Spleen (tissue), 11 donors: ENCODE results near the gene DNAH14. TPM values are rescaled to one million over a fixed set of nuclear protein-coding genes. Genes with fewer than 3 reads are reported as not detected.

Experiments used
- DNase-seq: peaks from one replicate; pipeline ENCODE4 v3.0.0-alpha.2; 2020
- H3K27ac ChIP-seq, 8 donors: fragments of 200-600 bp; sonication (generic) in 7 of 8; 1 replicate in 4 of 8; 2 replicates in 4 of 8; pipeline versions ENCODE4 v1.5.0 to v1.8.0; 2016 to 2021; ENCODE audit warnings: inconsistent platforms in 4 of 8, mild to moderate bottlenecking in 4 of 8, moderate library complexity in 1 of 8
- H3K27me3 ChIP-seq, 7 donors: fragments of 200-600 bp; sonication (generic) in 6 of 7; replicated peaks in 1 of 7; 1 replicate in 4 of 7; 2 replicates in 3 of 7; pipeline versions ENCODE4 v1.5.0 to v1.8.0; 2016 to 2021; ENCODE audit warnings: inconsistent platforms in 3 of 7, mild to moderate bottlenecking in 1 of 7
- H3K36me3 ChIP-seq, 6 donors: fragments of 200-600 bp; sonication (generic) in 5 of 6; 1 replicate in 4 of 6; 2 replicates in 2 of 6; pipeline versions ENCODE4 v1.5.0 to v1.8.0; 2016 to 2021; ENCODE audit warnings: inconsistent platforms in 2 of 6
- H3K4me1 ChIP-seq, 6 donors: fragments of 200-600 bp; sonication (generic) in 5 of 6; 1 replicate in 3 of 6; 2 replicates in 3 of 6; pipeline versions ENCODE4 v1.5.0 to v1.8.0; 2016 to 2021; ENCODE audit warnings: inconsistent platforms in 3 of 6
- H3K4me3 ChIP-seq, 8 donors: fragments of 200-600 bp; sonication (generic) in 7 of 8; 1 replicate in 4 of 8; 2 replicates in 4 of 8; pipeline versions ENCODE4 v1.5.0 to v1.8.0; 2016 to 2021; ENCODE audit warnings: inconsistent platforms in 4 of 8, mild to moderate bottlenecking in 4 of 8, moderate library complexity in 2 of 8
- H3K9me3 ChIP-seq, 8 donors: fragments of 200-600 bp; sonication (generic) in 7 of 8; 1 replicate in 4 of 8; 2 replicates in 4 of 8; pipeline versions ENCODE4 v1.5.0 to v1.8.0; 2016 to 2021; ENCODE audit warnings: inconsistent platforms in 4 of 8
- POLR2A ChIP-seq, 3 donors: fragments of 450-650 bp; IDR thresholded peaks; one replicate each; pipeline ENCODE4 v1.5.1; 2017; ENCODE audit warnings: antibody characterized with exemption in 3 of 3, mild to moderate bottlenecking in 1 of 3
- POLR2AphosphoS5 ChIP-seq, 3 donors: sonication (generic); formaldehyde crosslinking; IDR thresholded peaks; one replicate each; pipeline ENCODE4 v1.5.1; 2017; ENCODE audit warnings: antibody characterized with exemption in 3 of 3
- WGBS, 5 donors: extraction: QIAGEN DNeasy Blood & Tissue Kit in 3 of 5; methylation state at CpG; one replicate each; pipeline versions ENCODE4 v1.1.5 to v1.1.7; 2013 to 2018; 5-methylcytosine and 5-hydroxymethylcytosine counted together
- intact Hi-C: fragments of 100-400 bp; cut with DNase I; formaldehyde crosslinking; loops from one replicate; pipeline ENCODE4 v1.15.0; 2023; ENCODE audit warnings: low total_unique reads
- polyA plus RNA-seq, 3 donors: library from polyadenylated mRNA; stranded (reverse); fragments of 200-250 nt; gene quantifications; one replicate each; pipeline ENCODE4 v1.2.1, GENCODE V29; 2013
- total RNA-seq, 7 donors: library from RNA; depleted of rRNA in 3 of 7; stranded (reverse); fragments of >200 nt in 3 of 7; fragmentation: NEBNext Ultra II Directional in 4 of 7; extraction: Animal tissue kit (Norgen Biotek cat#: 25700) in 4 of 7; gene quantifications; one replicate each; pipeline versions ENCODE4 v1.1.0 to v1.2.1, GENCODE V29; 2016 to 2021
- TF ChIP-seq, protein P1 (sequence below), 11 experiments: fragments of 200-600 bp in 7 of 11; fragments of 450-650 bp in 4 of 11; sonication (generic) in 4 of 11; IDR thresholded peaks in 8 of 11; conservative IDR thresholded peaks in 3 of 11; 1 replicate in 7 of 11; 2 replicates in 4 of 11; pipeline versions ENCODE4 v1.4.0 to v1.8.0; 2016 to 2021; ENCODE audit warnings: antibody characterized with exemption in 11 of 11, inconsistent platforms in 4 of 11, mild to moderate bottlenecking in 1 of 11
- donor health status: healthy with polysubstance abuse.
- donor health status: DM: no; HTN: no; CAD: no; lungs with moderate emphysema.
- donor health status: DM: no; HTN: no; CAD: no.
- donor health status: Bipolar disorder and iron deficiency.
- donor health status: healthy.
- donor health status: DM: no; HTN: no; CAD: no.
- donor health status: DM: yes; HTN: yes; CAD: no.

The DNAH14 gene
- total and polyA plus RNA-seq, 10 donors, result 0.70 to 6.4 (median 4.8) TPM

DNA sequence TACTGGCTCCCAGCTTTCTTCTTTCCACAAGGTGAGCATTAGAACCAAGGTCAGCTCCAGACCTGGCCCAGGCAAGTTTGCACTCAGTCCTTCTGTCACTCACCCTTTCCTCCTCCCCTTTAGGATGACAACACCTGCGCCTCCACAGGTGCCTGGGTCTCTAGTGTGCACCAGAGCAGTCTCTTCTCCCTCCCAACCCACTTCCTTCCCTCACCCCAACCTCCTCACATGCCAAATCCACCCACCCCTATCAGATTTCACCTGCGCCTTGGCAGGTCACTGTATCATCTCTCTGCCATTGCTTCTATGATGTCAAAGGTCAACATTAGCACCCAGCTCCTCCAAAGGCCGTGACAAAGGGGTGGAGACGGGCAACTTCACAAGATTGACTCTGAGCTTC, 460.4 kb downstream of the DNAH14 start:
- intact Hi-C loops, result no loop called here
- 83 to 96% (median 86%) methylated on average over 4 of the region's 4 CpGs for WGBS, 5 donors
- H3K36me3 ChIP-seq, result peaks cover 0 to 32% (median 0%) of the 10 kb centered on the region in 6 donors
- TF ChIP-seq POLR2AphosphoS5 (IDR thresholded peaks at IDR 0.05) (no peak), POLR2A (IDR thresholded peaks at IDR 0.05) (no peak)
- TF ChIP-seq, protein P1, sequence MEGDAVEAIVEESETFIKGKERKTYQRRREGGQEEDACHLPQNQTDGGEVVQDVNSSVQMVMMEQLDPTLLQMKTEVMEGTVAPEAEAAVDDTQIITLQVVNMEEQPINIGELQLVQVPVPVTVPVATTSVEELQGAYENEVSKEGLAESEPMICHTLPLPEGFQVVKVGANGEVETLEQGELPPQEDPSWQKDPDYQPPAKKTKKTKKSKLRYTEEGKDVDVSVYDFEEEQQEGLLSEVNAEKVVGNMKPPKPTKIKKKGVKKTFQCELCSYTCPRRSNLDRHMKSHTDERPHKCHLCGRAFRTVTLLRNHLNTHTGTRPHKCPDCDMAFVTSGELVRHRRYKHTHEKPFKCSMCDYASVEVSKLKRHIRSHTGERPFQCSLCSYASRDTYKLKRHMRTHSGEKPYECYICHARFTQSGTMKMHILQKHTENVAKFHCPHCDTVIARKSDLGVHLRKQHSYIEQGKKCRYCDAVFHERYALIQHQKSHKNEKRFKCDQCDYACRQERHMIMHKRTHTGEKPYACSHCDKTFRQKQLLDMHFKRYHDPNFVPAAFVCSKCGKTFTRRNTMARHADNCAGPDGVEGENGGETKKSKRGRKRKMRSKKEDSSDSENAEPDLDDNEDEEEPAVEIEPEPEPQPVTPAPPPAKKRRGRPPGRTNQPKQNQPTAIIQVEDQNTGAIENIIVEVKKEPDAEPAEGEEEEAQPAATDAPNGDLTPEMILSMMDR (IDR thresholded peaks at IDR 0.05 in 8 of 11, conservative IDR thresholded peaks at IDR 0.05 in 3 of 11), result no peak
- H3K9me3 ChIP-seq, result no peaks in the 10 kb centered on the region
- no peak overlapping the region for H3K27ac ChIP-seq
- DNase-seq, result no peak
- no peaks in the 10 kb centered on the region for H3K27me3 ChIP-seq
- H3K4me3 ChIP-seq, result no peak overlapping the region
- no peaks in the 10 kb centered on the region for H3K4me1 ChIP-seq

DNA sequence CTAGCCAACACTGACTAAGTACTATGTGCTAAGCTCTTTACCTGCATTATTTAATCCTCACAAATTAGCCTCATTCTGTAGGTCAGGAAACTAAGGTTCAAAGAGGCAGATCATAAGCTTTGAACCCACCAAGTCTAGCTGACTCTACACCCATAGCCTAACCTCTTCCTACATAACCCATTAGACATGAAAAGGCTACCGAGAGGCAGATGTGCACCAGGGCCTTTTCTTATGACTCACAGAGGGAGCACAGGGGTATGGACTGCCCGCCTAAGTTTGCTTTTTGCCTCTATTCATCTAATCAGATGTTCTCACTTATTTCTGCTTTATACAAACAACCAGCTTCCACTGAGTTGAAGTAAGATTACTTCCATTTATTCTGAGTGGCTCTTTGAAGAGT, 466.9 kb downstream of the DNAH14 start:
- Histone ChIP-seq H3K27ac (no peak overlapping the region), H3K27me3 (no peaks in the 10 kb centered on the region), H3K36me3 (peaks cover 0 to 82% (median 22%) of the 10 kb centered on the region in 6 donors), H3K4me1 (no peaks in the 10 kb centered on the region), H3K9me3 (no peaks in the 10 kb centered on the region), H3K4me3 (no peak overlapping the region)
- TF ChIP-seq, protein P1 (IDR thresholded peaks at IDR 0.05 in 8 of 11, conservative IDR thresholded peaks at IDR 0.05 in 3 of 11), result no peak
- TF ChIP-seq POLR2AphosphoS5 (IDR thresholded peaks at IDR 0.05), result no peak
- TF ChIP-seq POLR2A (IDR thresholded peaks at IDR 0.05), result no peak
- intact Hi-C loops, result no loop called here
- 63 to 94% (median 85%) methylated on average over 2 of the region's 2 CpGs for WGBS, 5 donors
- no peak for DNase-seq

DNA sequence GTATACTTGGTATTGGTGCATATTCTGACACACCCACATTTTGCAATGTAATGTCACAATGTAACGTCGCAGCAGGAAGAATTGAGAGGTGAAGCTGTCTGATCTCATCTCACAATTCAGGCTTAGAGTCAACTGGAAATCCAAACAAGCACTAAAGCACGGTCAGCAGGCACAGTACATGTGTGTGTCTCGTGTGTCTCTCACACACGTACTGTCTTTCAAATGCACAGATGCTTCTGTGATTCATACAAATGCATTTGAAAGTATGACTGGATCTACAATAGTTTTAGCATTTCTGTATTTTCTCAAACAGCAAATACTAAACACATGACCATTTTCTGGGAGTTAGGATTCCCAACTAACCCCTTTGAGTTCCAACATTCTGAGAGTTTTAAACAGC, 471.5 kb downstream of the DNAH14 start:
- DNase-seq, result no peak
- no peaks in the 10 kb centered on the region for H3K27me3 ChIP-seq
- TF ChIP-seq, protein P1 (IDR thresholded peaks at IDR 0.05 in 8 of 11, conservative IDR thresholded peaks at IDR 0.05 in 3 of 11), result no peak
- TF ChIP-seq POLR2AphosphoS5 (IDR thresholded peaks at IDR 0.05) (no peak), POLR2A (IDR thresholded peaks at IDR 0.05) (no peak)
- no peaks in the 10 kb centered on the region for H3K4me1 ChIP-seq
- no peak overlapping the region for H3K27ac ChIP-seq
- no peaks in the 10 kb centered on the region for H3K9me3 ChIP-seq
- peaks cover 0 to 100% (median 58%) of the 10 kb centered on the region in 6 donors for H3K36me3 ChIP-seq
- H3K4me3 ChIP-seq, result no peak overlapping the region
- intact Hi-C loops, result no loop called here
- WGBS, 5 donors, result 73 to 93% (median 85%) methylated on average over 5 of the region's 5 CpGs

DNA sequence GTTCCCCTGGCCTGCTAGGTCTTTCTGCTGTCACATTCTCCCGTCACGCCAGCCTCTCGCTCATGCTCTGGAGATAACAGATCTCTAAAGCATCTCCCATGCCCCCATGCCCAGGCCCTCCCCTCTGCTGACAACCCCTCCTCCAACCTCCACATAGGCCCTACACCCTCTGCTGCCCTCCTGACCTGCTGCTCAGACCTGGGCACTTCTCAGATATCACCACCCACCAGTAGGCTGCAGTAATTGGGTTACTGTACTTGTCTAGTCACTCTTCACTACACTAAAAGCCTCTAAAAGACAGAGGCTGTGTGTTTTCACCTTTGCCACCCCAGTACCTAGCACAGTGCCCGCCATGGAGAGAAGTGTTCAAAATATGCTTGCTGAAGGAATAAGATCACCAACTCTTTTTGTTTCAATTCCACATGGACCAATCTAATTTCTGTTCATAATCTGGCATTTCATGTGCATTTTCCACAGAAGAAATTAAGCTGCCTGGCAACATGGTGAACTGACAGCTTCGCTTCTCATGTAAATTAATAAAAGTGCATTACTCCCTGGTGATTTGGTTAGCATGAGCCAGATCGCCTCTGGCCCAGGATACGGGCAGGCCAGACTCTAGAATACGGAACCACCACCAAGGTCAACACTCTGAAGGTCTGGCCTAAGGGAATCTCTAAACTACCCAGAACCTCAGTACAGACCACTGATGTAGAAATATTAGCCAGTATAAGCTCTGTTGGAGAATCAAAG, 477.7 kb downstream of the DNAH14 start:
- Histone ChIP-seq H3K4me3 (no peak overlapping the region), H3K36me3 (peaks cover 0 to 100% (median 81%) of the 10 kb centered on the region in 6 donors), H3K9me3 (no peaks in the 10 kb centered on the region), H3K27ac (no peak overlapping the region), H3K4me1 (no peaks in the 10 kb centered on the region), H3K27me3 (no peaks in the 10 kb centered on the region)
- TF ChIP-seq POLR2AphosphoS5 (IDR thresholded peaks at IDR 0.05), result no peak
- TF ChIP-seq, protein P1 (IDR thresholded peaks at IDR 0.05 in 8 of 11, conservative IDR thresholded peaks at IDR 0.05 in 3 of 11), result no peak
- no peak for TF ChIP-seq POLR2A (IDR thresholded peaks at IDR 0.05)
- DNase-seq, result no peak
- intact Hi-C loops, result no loop called here
- 94 to 97% (median 97%) methylated on average over 8 of the region's 8 CpGs for WGBS, 5 donors
